ENCODE results near the gene PLXNA4.
A peak's percentile ranks its signal among the peaks of the same experiment; 100 is the strongest.

PLXNA4 gene

DNA sequence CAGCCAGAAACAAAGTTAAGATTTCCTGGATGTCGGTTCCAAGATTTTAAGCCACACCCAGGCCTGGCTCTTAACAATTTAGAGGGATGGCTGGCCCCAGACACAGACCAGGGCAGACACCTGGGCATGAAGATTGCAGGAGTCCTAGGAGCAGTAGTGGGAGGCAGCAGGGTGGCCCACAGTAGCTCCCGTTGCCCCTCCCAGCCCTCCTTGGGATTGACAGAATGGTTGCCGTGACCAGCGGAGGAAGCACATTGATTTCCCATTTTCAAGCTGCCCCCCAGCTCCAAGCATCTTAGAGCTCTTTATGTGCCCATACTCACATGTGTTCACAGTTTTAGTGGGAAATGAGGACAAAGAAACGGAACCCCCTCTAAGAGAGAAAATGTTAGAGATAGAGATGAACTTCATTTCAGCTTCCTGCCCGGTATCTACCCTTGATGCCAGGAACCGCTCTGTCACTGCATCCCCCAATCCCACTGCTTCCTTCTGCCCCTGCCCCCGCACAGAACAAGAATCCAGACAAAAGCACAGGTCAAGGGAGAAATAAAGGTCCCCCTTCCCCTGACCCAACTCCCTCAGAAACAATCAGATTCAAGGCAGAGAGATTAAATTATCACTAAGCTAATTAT lies 101.1 kb downstream of the PLXNA4 start:
- no peak for DNase-seq (ENCODE audit: low read depth, low spot score)

GRCh38 chr7:132472463-132473120 lies 103.7 kb downstream of the PLXNA4 start:
- DNase-seq (ENCODE audit: low read depth, low spot score): peak; percentile 65

DNA sequence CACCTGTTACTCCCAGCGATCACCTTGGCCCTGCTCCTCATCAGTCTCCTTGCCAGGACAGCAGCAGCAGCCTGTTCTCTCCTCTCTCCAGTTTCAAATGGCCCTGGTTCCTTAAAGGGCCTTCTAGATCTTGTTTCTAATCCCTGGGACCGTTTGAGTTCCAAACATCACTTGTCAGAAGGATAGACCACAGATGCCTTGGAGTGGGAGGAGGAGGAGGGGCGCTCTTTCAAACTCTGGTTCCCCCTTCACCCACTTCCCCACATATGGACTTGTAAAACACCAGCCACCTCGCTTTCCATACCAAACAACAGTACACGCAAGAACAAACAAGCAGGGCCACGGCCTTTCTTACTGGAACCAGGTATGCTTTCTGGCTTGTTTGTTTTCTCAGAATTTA lies 104.8 kb downstream of the PLXNA4 start:
- DNase-seq (ENCODE audit: low read depth, low spot score): no peak

- DNase-seq (ENCODE audit: low read depth, low spot score): no peak
Measured at GRCh38 chr7:132469681-132470080, 106.6 kb downstream of the PLXNA4 start.

DNA sequence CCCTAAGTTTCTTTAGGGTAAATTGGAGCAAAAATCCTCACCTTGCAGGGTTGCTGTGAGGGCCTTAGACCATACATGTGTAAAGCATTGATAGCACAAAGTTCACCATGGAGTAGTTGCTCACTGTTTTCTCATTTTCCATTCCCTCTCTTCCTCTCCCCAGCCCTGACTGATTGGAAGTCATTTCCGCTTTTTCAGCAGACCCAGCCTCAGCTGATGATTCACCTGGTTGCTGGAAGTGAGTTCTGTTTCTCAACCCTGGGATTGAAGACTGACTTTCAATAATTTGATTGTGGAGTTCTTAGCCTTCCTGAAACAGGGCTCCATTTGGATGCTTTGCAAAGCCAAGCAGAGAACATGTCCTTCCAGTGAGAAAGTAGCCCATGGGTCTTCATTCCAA lies 107.0 kb downstream of the PLXNA4 start:
- DNase-seq (ENCODE audit: low read depth, low spot score): no peak

GRCh38 chr7:132466367-132466766 lies 109.9 kb downstream of the PLXNA4 start:
- DNase-seq (ENCODE audit: low read depth, low spot score): no peak

- DNase-seq (ENCODE audit: low read depth, low spot score): no peak
Measured at GRCh38 chr7:132465516-132465915, 110.8 kb downstream of the PLXNA4 start.

GRCh38 chr7:132464740-132465139 lies 111.5 kb downstream of the PLXNA4 start:
- DNase-seq (ENCODE audit: low read depth, low spot score): peak; percentile 85

DNA sequence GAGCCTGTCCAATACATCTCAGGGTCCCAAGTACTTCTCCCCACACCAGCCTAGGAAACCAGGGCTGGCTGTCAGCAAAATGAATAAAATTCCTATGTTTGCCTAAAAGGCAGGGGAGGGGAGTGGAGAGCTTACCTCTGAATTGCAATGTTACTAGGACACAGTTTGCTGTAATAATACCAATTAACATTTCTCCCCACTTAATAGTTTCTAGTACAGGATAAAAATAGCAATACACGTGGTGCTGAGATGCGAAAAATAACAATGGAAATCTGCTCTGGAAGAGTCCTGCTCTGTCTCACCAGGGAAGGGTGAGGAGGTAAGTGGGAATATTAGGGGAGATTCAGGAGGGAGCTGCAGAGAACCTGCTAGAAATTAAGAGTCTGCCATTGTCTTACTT lies 112.3 kb downstream of the PLXNA4 start:
- no peak for DNase-seq (ENCODE audit: low read depth, low spot score)

DNA sequence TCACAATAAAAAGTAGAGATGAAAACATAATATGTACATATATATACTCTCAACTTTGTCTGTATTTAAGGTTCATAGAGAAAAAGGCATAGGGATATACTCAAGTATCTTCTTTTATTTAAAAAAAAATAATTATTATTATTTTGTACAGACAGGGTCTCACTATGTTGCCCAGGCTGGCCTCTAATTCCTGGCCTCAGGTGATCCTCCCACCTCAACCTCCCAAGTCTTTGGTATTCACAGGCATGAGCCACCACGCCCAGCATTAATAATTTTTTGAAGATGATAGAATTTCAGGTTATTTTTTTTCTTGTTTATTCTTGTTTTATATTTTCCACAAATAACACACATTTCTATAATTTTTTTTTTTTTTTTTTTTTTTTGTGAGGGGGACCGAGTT lies 113.8 kb downstream of the PLXNA4 start:
- no peak for DNase-seq (ENCODE audit: low read depth, low spot score)

DNA sequence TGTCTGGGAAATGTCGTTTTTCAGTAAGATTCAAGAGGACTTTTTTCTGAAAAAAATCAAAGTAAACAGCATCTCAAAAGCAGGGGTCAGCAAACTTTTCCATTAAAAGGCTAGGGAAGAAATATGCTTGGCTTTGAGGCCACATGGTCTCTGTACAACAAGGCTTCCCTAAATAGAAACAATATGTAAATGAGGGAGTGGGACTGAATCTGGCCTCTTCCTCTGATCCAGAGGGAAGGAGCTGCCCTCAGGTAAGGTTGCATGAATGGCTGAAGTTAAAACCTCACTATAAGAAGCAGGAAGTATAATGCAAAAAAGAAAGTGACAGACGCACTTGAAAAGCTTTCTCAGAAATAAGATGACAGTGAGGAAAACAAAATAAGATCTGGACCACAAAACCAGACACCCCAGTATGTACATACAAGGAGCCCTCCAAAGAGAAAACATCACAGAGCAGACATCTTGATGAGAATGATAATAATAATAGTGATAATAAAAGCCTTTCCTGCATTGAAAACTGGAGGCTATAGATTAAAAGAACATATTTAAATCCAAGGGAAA lies 115.2 kb downstream of the PLXNA4 start:
- no peak for DNase-seq (ENCODE audit: low read depth, low spot score)

DNA sequence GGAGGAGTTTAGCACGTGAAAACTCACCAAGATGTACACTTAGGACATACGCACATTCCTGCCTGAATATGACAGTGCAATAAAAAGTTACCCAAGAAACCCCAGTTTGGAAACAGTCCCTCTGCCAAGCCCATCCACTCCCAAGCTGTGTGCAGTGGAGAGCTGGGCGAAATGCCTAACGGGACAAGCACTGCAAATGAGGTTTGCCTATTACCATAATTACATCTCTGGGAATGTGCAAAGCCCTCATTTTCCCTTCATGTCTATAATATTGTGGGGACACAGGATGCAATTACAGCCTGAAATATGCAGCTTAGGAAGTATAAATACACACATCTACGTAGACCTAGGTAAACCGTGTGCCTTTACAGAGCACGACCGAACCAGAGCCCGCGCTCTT lies 117.5 kb downstream of the PLXNA4 start:
- no peak for DNase-seq (ENCODE audit: low read depth, low spot score)

- DNase-seq (ENCODE audit: low read depth, low spot score): no peak
Measured at GRCh38 chr7:132457658-132458057, 118.6 kb downstream of the PLXNA4 start.

- DNase-seq (ENCODE audit: low read depth, low spot score): no peak
Measured at GRCh38 chr7:132456418-132456817, 119.9 kb downstream of the PLXNA4 start.

GRCh38 chr7:132455378-132455777 lies 120.9 kb downstream of the PLXNA4 start:
- DNase-seq (ENCODE audit: low read depth, low spot score): no peak

- no peak for DNase-seq (ENCODE audit: low read depth, low spot score)
Measured at GRCh38 chr7:132453826-132454225, 122.4 kb downstream of the PLXNA4 start.

DNA sequence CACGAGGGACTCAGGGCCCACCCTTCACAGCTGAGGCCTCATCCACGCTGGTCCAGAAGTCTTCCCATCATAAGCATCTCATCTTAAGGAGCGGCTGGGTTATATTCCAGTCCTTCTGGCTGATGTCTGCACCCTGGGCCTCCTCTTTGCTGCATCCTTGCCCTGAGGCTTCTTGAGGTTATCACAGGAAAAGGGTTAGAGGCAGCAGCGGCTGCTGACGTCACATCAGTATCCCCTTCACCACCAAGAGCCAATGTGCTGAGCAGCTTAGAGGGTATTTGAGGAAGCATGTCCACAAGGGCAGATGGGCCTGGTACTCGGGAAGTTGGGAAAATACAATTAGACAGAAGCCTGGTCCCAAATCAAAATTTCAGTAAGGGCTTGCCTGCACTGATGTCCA lies 125.1 kb downstream of the PLXNA4 start:
- no peak for DNase-seq (ENCODE audit: low read depth, low spot score)

- DNase-seq (ENCODE audit: low read depth, low spot score): no peak
Measured at GRCh38 chr7:132450696-132451095, 125.6 kb downstream of the PLXNA4 start.

- no peak for DNase-seq (ENCODE audit: low read depth, low spot score)
Measured at GRCh38 chr7:132450188-132450587, 126.1 kb downstream of the PLXNA4 start.

GRCh38 chr7:132446666-132447278 lies 129.5 kb downstream of the PLXNA4 start:
- no peak for DNase-seq (ENCODE audit: low read depth, low spot score)

- no peak for DNase-seq (ENCODE audit: low read depth, low spot score)
Measured at GRCh38 chr7:132446260-132446659, 130.0 kb downstream of the PLXNA4 start.

DNA sequence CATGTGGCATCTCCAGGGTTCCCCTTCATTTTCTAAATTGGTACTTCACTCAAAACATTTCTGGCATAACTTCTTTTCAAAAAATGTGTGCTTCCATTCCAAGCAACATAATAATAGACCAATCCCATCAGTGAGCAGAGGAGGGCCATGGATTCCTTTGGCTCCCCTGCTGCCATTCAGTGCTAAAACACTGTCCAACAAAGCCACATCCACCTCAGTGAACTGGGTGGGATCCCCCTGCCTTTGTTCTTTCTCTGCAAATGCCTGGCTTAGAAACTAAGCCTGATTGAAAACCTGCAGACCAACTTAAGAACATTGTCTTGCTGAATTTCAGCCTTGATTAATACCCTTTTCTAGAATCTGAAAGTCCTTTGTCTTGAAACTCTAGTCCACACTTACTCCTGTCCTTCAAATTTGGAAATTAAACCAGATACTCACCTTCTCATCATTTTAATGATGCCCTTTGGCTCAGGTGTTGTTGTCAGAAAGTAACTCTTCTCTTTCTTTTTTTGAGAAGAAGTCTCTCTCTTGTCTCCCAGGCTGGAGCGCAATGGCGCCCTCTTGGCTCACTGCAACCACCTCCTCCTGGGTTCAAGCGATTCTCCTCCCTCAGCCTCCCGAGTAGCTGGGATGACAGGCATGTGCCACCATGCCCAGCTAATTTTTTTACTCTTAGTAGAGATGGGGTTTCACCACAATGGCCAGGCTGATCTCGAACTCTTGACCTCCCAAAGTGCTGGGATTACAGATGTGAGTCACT lies 132.3 kb downstream of the PLXNA4 start:
- peak; percentile 53 for DNase-seq (ENCODE audit: low read depth, low spot score)
